OCI-LY3 (cell line): Measurements from ENCODE around the gene NOL12.

Experiments
- H2AFZ ChIP-seq: fragments of 200-600, 300-600 bp; shearing (Covaris generic); 2 replicates; pipeline ENCODE4 v1.6.0; 2014; ENCODE audit warnings: antibody characterized with exemption, low read depth, low read length
- H3K27ac ChIP-seq: fragments of 200-600, 300-600 bp; sonication (generic); 2 replicates; pipeline ENCODE4 v1.5.1; 2014; ENCODE audit warnings: mild to moderate bottlenecking, low read length, moderate library complexity, mixed read lengths
- H3K27me3 ChIP-seq: fragments of 200-600, 300-600 bp; sonication (generic); 2 replicates; pipeline ENCODE4 v1.6.1; 2014; ENCODE audit warnings: low read depth, low read length, mixed read lengths
- H3K36me3 ChIP-seq: fragments of 200-600, 300-600 bp; sonication (generic); replicated peaks from 2 replicates; pipeline ENCODE3; 2014; ENCODE audit warnings: low read depth, low read length, mixed read lengths
- H3K4me1 ChIP-seq: fragments of 300-600, 200-600 bp; sonication (generic); 2 replicates; pipeline ENCODE4 v1.6.1; 2014; ENCODE audit warnings: low read length, mixed read lengths
- H3K4me2 ChIP-seq: fragments of 200-600, 300-600 bp; sonication (generic); 2 replicates; pipeline ENCODE4 v1.6.1; 2014; ENCODE audit warnings: low read length, mixed read lengths
- H3K4me3 ChIP-seq: fragments of 300-600, 200-600 bp; sonication (generic); 2 replicates; pipeline ENCODE4 v1.5.1; 2014; ENCODE audit warnings: antibody characterized with exemption, mild to moderate bottlenecking, low read length, moderate library complexity
- H3K79me2 ChIP-seq: fragments of 300-600, 200-600 bp; shearing (Covaris generic); 2 replicates; pipeline ENCODE4 v1.6.1; 2014; ENCODE audit warnings: mild to moderate bottlenecking, low read length, mixed read lengths
- H3K9ac ChIP-seq: fragments of 300-600, 200-600 bp; shearing (Covaris generic); 2 replicates; pipeline ENCODE4 v1.6.0; 2014; ENCODE audit warnings: mild to moderate bottlenecking, low read length, moderate library complexity
- H3K9me3 ChIP-seq: fragments of 200-600, 300-600 bp; shearing (Covaris generic); 2 replicates; pipeline ENCODE4 v1.6.1; 2014; ENCODE audit warnings: low read length, mixed read lengths; ENCODE audit not compliant: insufficient read depth
- H4K20me1 ChIP-seq: fragments of 200-600, 300-600 bp; sonication (generic); 2 replicates; pipeline ENCODE4 v1.6.1; 2016; ENCODE audit warnings: low read length, mixed read lengths; ENCODE audit not compliant: insufficient read depth
- CTCF ChIP-seq: fragments of 200-600, 300-600 bp; sonication (generic); IDR thresholded peaks from 2 replicates; pipeline ENCODE4 v1.5.1; 2014; ENCODE audit warnings: antibody characterized with exemption, low read length, low read depth
- EZH2phosphoT487 ChIP-seq: fragments of 200-600 bp; shearing (Covaris generic); IDR thresholded peaks from 2 replicates; pipeline ENCODE4 v1.6.1; 2018; ENCODE audit warnings: antibody characterized with exemption, mixed run types, low read depth

The NOL12 gene

GRCh38 chr22:37710675-37711074, 24.5 kb downstream of the NOL12 start:
- Histone ChIP-seq H3K4me2 (no peak overlapping the region), H3K79me2 (no peaks in the 10 kb centered on the region), H3K27me3 (no peaks in the 10 kb centered on the region), H3K36me3 (no peaks in the 10 kb centered on the region), H3K9me3 (no peaks in the 10 kb centered on the region), H3K4me1 (no peaks in the 10 kb centered on the region), H2AFZ (no peak overlapping the region), H4K20me1 (no peaks in the 10 kb centered on the region), H3K27ac (no peak overlapping the region), H3K9ac (no peak overlapping the region), H3K4me3 (no peak overlapping the region)
- TF ChIP-seq CTCF (no peak), EZH2phosphoT487 (no peak)

- Histone ChIP-seq H3K79me2 (no peaks in the 10 kb centered on the region), H4K20me1 (no peaks in the 10 kb centered on the region)
Measured at GRCh38 chr22:37711490-37711889, 25.3 kb downstream of the NOL12 start.

DNA sequence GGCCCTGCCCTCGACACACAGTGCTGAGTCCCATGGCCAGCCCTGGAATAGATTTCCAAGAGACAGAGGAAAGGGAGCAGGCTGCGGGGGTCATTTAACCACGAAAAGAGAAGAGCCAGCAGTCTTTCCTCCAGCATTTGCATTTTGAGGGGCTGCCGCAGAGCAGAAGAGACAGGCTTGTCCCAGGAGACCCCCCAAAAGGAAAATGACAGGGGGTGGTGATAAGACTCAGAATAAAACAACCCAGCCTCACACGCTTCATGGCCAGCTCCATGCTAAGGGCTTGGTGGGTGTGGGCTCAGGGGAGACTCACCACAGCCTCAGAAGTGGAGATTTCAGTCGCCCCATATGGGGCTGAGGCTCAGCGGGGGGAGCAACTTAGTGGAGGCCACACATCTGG, 27.6 kb downstream of the NOL12 start:
- TF ChIP-seq CTCF (no peak), EZH2phosphoT487 (no peak)
- Histone ChIP-seq H3K4me2 (no peak overlapping the region), H3K4me1 (no peaks in the 10 kb centered on the region), H2AFZ (no peak overlapping the region), H3K4me3 (no peak overlapping the region), H3K36me3 (no peaks in the 10 kb centered on the region), H3K9me3 (no peaks in the 10 kb centered on the region), H3K9ac (no peak overlapping the region), H3K79me2 (no peaks in the 10 kb centered on the region), H3K27me3 (no peaks in the 10 kb centered on the region), H3K27ac (no peak overlapping the region), H4K20me1 (no peaks in the 10 kb centered on the region)

More at GRCh38 chr22:37711490-37711889, 25.3 kb downstream of the NOL12 start:
- Histone ChIP-seq H3K4me3 (no peak overlapping the region), H3K27ac (no peak overlapping the region), H3K4me1 (no peaks in the 10 kb centered on the region), H3K4me2 (no peak overlapping the region), H2AFZ (no peak overlapping the region), H3K9me3 (no peaks in the 10 kb centered on the region), H3K9ac (no peak overlapping the region), H3K27me3 (no peaks in the 10 kb centered on the region), H3K36me3 (no peaks in the 10 kb centered on the region)
- TF ChIP-seq CTCF (no peak), EZH2phosphoT487 (no peak)

DNA sequence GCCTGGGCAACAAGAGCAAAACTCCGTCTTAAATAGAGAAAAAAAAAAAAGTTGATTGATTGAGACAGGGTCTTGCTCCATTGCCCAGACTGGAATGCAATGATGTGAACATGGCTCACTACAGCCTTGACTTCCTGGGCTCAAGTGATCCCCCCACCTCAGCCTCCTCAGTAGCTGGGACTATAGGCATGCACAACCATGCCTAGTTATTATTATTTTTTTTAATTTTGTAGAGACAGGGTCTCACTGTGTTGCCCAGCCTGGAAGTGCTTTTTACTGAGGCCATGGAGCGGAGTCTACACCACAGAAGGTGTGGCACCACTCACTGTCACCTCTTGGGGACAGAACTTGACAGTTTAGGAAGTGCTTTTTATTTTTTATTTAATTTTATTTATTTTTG, 28.5 kb downstream of the NOL12 start:
- H3K79me2 ChIP-seq: no peaks in the 10 kb centered on the region
- H3K9me3 ChIP-seq: no peaks in the 10 kb centered on the region
- H2AFZ ChIP-seq: no peak overlapping the region
- H3K4me1 ChIP-seq: no peaks in the 10 kb centered on the region
- TF ChIP-seq CTCF (no peak), EZH2phosphoT487 (no peak)
- H3K9ac ChIP-seq: no peak overlapping the region
- no peaks in the 10 kb centered on the region for H3K36me3 ChIP-seq
- H3K27me3 ChIP-seq: no peaks in the 10 kb centered on the region
- H4K20me1 ChIP-seq: no peaks in the 10 kb centered on the region
- no peak overlapping the region for H3K4me2 ChIP-seq
- no peak overlapping the region for H3K4me3 ChIP-seq
- H3K27ac ChIP-seq: no peak overlapping the region
